ENCODE measurements around the gene BIN2.

GRCh38 chr12:51265024-51265423, 59.0 kb downstream of the BIN2 start:
- TF ChIP-seq ELF4 (IDR thresholded peaks at IDR 0.05) (no peak), FOXM1 (IDR thresholded peaks at IDR 0.05; ENCODE audit: borderline replicate concordance) (no peak), HDGF (IDR thresholded peaks at IDR 0.05; ENCODE audit: borderline replicate concordance) (no peak), PKNOX1 (IDR thresholded peaks at IDR 0.05) (no peak), FOXK2 (IDR thresholded peaks at IDR 0.05) (no peak)
